Stimulated activated naive B cell treated with anti-CD40 and anti-IgM and Interleukin-4, amounts not matched to agents 10 μg/mL and 1 μg/mL and 100 μg/mL, for 72 hours (primary cell): ENCODE measurements around the gene SELENON.
"Not testable (repeated sequence)": the region's sequence is repeated elsewhere in the genome, so short reads cannot be mapped to it uniquely, and the experiment has no call there.

ENCODE experiments used
- ATAC-seq, 2 donors: fragments of 150-1000 bp; cut with Tn5 transposase; replicated peaks; 2 replicates each; pipeline ENCODE4 v1.10.0; 2021; ENCODE audit warnings: moderate library complexity in 1 of 2
- DNase-seq: peaks from one replicate; pipeline ENCODE4 v3.0.0; 2021
- H3K27ac Mint-ChIP-seq: one replicate; pipeline ENCODE4 v1.8.0; 2022; ENCODE audit warnings: mild to moderate bottlenecking, mixed read lengths
- H3K27me3 Mint-ChIP-seq, 2 donors: one replicate each; pipeline ENCODE4 v1.8.0; 2022; ENCODE audit warnings: mixed read lengths in 2 of 2
- H3K36me3 Mint-ChIP-seq, 2 donors: one replicate each; pipeline ENCODE4 v1.8.0; 2022; ENCODE audit warnings: mixed read lengths in 2 of 2, mild to moderate bottlenecking in 1 of 2
- H3K4me1 Mint-ChIP-seq, 2 donors: one replicate each; pipeline ENCODE4 v1.8.0; 2022; ENCODE audit warnings: mixed read lengths in 2 of 2, mild to moderate bottlenecking in 1 of 2
- H3K4me3 Mint-ChIP-seq, 2 donors: one replicate each; pipeline ENCODE4 v1.8.0; 2022; ENCODE audit warnings: mild to moderate bottlenecking in 2 of 2, mixed read lengths in 2 of 2, moderate library complexity in 1 of 2
- H3K9me3 Mint-ChIP-seq, 2 donors: one replicate each; pipeline ENCODE4 v1.8.0; 2022; ENCODE audit warnings: mixed read lengths in 2 of 2, mild to moderate bottlenecking in 1 of 2

The SELENON gene

GRCh38 chr1:25831569-25832196 lies 31.7 kb downstream of the SELENON start:
- DNase-seq (no peak), ATAC-seq (no peak)
- Mint-ChIP-seq H3K4me1 (peaks cover 5 to 11% of the 10 kb centered on the region in 2 donors), H3K9me3 (no peaks in the 10 kb centered on the region), H3K27ac (no peak overlapping the region), H3K27me3 (no peaks in the 10 kb centered on the region), H3K36me3 (peaks cover 24 to 54% of the 10 kb centered on the region in 2 donors), H3K4me3 (no peak overlapping the region)

- DNase-seq (no peak), ATAC-seq (no peak)
- no peak overlapping the region for H3K27ac Mint-ChIP-seq
- peaks cover 22 to 50% of the 10 kb centered on the region in 2 donors for H3K36me3 Mint-ChIP-seq
- no peaks in the 10 kb centered on the region for H3K27me3 Mint-ChIP-seq
- H3K4me3 Mint-ChIP-seq: no peak overlapping the region
- H3K4me1 Mint-ChIP-seq: peaks cover 5 to 11% of the 10 kb centered on the region in 2 donors
- H3K9me3 Mint-ChIP-seq: no peaks in the 10 kb centered on the region
Measured at GRCh38 chr1:25832336-25833037, 32.5 kb downstream of the SELENON start.

- no peaks in the 10 kb centered on the region for H3K27me3 Mint-ChIP-seq
- H3K36me3 Mint-ChIP-seq: peaks cover 18 to 45% of the 10 kb centered on the region in 2 donors
- H3K4me1 Mint-ChIP-seq: peaks cover 5 to 11% of the 10 kb centered on the region in 2 donors
- no peak overlapping the region for H3K4me3 Mint-ChIP-seq
- H3K9me3 Mint-ChIP-seq: no peaks in the 10 kb centered on the region
- no peak overlapping the region for H3K27ac Mint-ChIP-seq
- no peak for ATAC-seq
- DNase-seq: no peak
Measured at GRCh38 chr1:25833158-25833557, 33.2 kb downstream of the SELENON start.

GRCh38 chr1:25834894-25835293 lies 34.9 kb downstream of the SELENON start:
- peaks cover 13 to 37% of the 10 kb centered on the region in 2 donors for H3K36me3 Mint-ChIP-seq
- H3K27me3 Mint-ChIP-seq: no peaks in the 10 kb centered on the region
- peaks cover 5 to 11% of the 10 kb centered on the region in 2 donors for H3K4me1 Mint-ChIP-seq
- ATAC-seq (no peak), DNase-seq (no peak)
- H3K4me3 Mint-ChIP-seq: no peak overlapping the region
- H3K9me3 Mint-ChIP-seq: peaks cover 0 to under 1% of the 10 kb centered on the region in 2 donors
- H3K27ac Mint-ChIP-seq: no peak overlapping the region

GRCh38 chr1:25836695-25837094 lies 36.7 kb downstream of the SELENON start:
- Mint-ChIP-seq H3K4me3 (no peak overlapping the region), H3K36me3 (peaks cover 9 to 23% of the 10 kb centered on the region in 2 donors), H3K27ac (no peak overlapping the region), H3K27me3 (no peaks in the 10 kb centered on the region), H3K9me3 (peaks cover 0 to 4% of the 10 kb centered on the region in 2 donors), H3K4me1 (no peaks in the 10 kb centered on the region)
- DNase-seq (no peak), ATAC-seq (no peak)

- Mint-ChIP-seq H3K4me3 (no peak overlapping the region), H3K4me1 (no peaks in the 10 kb centered on the region), H3K27ac (no peak overlapping the region), H3K27me3 (no peaks in the 10 kb centered on the region), H3K36me3 (peaks cover 9 to 17% of the 10 kb centered on the region in 2 donors), H3K9me3 (peaks cover 0 to 4% of the 10 kb centered on the region in 2 donors)
- ATAC-seq (no peak), DNase-seq (no peak)
Measured at GRCh38 chr1:25837262-25837875, 37.4 kb downstream of the SELENON start.

- not testable (repeated sequence) for H3K4me1 Mint-ChIP-seq, DNase-seq
Measured at GRCh38 chr1:25839808-25840207, 39.8 kb downstream of the SELENON start.

GRCh38 chr1:25843483-25843882 lies 43.5 kb downstream of the SELENON start:
- Mint-ChIP-seq H3K4me1 (peaks cover 10 to 12% of the 10 kb centered on the region in 2 donors), H3K27me3 (no peaks in the 10 kb centered on the region), H3K4me3 (no peak overlapping the region), H3K27ac (no peak overlapping the region), H3K36me3 (peaks cover 2 to 6% of the 10 kb centered on the region in 2 donors), H3K9me3 (peaks cover 0 to 4% of the 10 kb centered on the region in 2 donors)
- DNase-seq (no peak), ATAC-seq (no peak)

More at GRCh38 chr1:25839808-25840207, 39.8 kb downstream of the SELENON start:
- not testable (repeated sequence) for H3K27me3 Mint-ChIP-seq, H3K9me3 Mint-ChIP-seq, H3K4me3 Mint-ChIP-seq, H3K36me3 Mint-ChIP-seq, ATAC-seq, H3K27ac Mint-ChIP-seq

- Mint-ChIP-seq H3K4me1 (peaks cover 10 to 12% of the 10 kb centered on the region in 2 donors), H3K4me3 (peak overlapping the region; percentile 4 to 15), H3K27me3 (no peaks in the 10 kb centered on the region), H3K27ac (peak overlapping the region; percentile 90), H3K9me3 (peaks cover 0 to 4% of the 10 kb centered on the region in 2 donors), H3K36me3 (peaks cover 2 to 5% of the 10 kb centered on the region in 2 donors)
- DNase-seq (no peak), ATAC-seq (peak; percentile 92 to 94)
Measured at GRCh38 chr1:25844536-25845337, 44.7 kb downstream of the SELENON start.

GRCh38 chr1:25845664-25846063 lies 45.7 kb downstream of the SELENON start:
- H3K27me3 Mint-ChIP-seq: no peaks in the 10 kb centered on the region
- H3K4me3 Mint-ChIP-seq: no peak overlapping the region
- ATAC-seq: no peak
- no peaks in the 10 kb centered on the region for H3K9me3 Mint-ChIP-seq
- DNase-seq: no peak
- peak overlapping the region; percentile 70 for H3K27ac Mint-ChIP-seq
- H3K4me1 Mint-ChIP-seq: peaks cover 10 to 12% of the 10 kb centered on the region in 2 donors
- no peaks in the 10 kb centered on the region for H3K36me3 Mint-ChIP-seq

- ATAC-seq (no peak), DNase-seq (no peak)
- Mint-ChIP-seq H3K36me3 (no peaks in the 10 kb centered on the region), H3K9me3 (no peaks in the 10 kb centered on the region), H3K4me1 (peaks cover 10 to 12% of the 10 kb centered on the region in 2 donors), H3K27ac (no peak overlapping the region), H3K4me3 (no peak overlapping the region), H3K27me3 (no peaks in the 10 kb centered on the region)
Measured at GRCh38 chr1:25847929-25848328, 47.9 kb downstream of the SELENON start.

- DNase-seq: no peak
- Mint-ChIP-seq H3K36me3 (no peaks in the 10 kb centered on the region), H3K27me3 (no peaks in the 10 kb centered on the region), H3K4me3 (no peak overlapping the region), H3K27ac (no peak overlapping the region), H3K4me1 (peaks cover 10 to 12% of the 10 kb centered on the region in 2 donors), H3K9me3 (no peaks in the 10 kb centered on the region)
- ATAC-seq: no peak
Measured at GRCh38 chr1:25848531-25848930, 48.5 kb downstream of the SELENON start.

- no peak overlapping the region for H3K27ac Mint-ChIP-seq
- H3K4me3 Mint-ChIP-seq: no peak overlapping the region
- no peaks in the 10 kb centered on the region for H3K27me3 Mint-ChIP-seq
- no peaks in the 10 kb centered on the region for H3K9me3 Mint-ChIP-seq
- no peaks in the 10 kb centered on the region for H3K36me3 Mint-ChIP-seq
- ATAC-seq (no peak), DNase-seq (no peak)
- H3K4me1 Mint-ChIP-seq: peaks cover 11 to 12% of the 10 kb centered on the region in 2 donors
Measured at GRCh38 chr1:25854554-25854953, 54.6 kb downstream of the SELENON start.

- Mint-ChIP-seq H3K4me3 (no peak overlapping the region), H3K4me1 (peaks cover 19 to 26% of the 10 kb centered on the region in 2 donors), H3K36me3 (no peaks in the 10 kb centered on the region), H3K9me3 (no peaks in the 10 kb centered on the region), H3K27ac (no peak overlapping the region), H3K27me3 (no peaks in the 10 kb centered on the region)
- ATAC-seq: no peak
- no peak for DNase-seq
Measured at GRCh38 chr1:25856856-25857255, 56.9 kb downstream of the SELENON start.
